K562 (cell line): ENCODE results near the gene MAPRE2. TPM values are rescaled to one million over a fixed set of nuclear protein-coding genes. Genes with fewer than 3 reads are reported as not detected.
A peak's percentile ranks its signal among the peaks of the same experiment; 100 is the strongest.

Experiments used
- BHLHE40 ChIP-seq: IDR thresholded peaks from 2 replicates; pipeline ENCODE4 v1.6.1; 2011; ENCODE audit warnings: low read length, improper control_type of control experiment
- CBFA2T2 ChIP-seq: fragments of 450-650 bp; conservative IDR thresholded peaks from 2 replicates; pipeline ENCODE4 v1.6.1; 2017; ENCODE audit warnings: mild to moderate bottlenecking
- CTCFL ChIP-seq: IDR thresholded peaks from 2 replicates; pipeline ENCODE4 v1.6.1; 2011; ENCODE audit warnings: borderline replicate concordance, low read depth, mild to moderate bottlenecking, moderate library complexity, low read length; ENCODE audit not compliant: insufficient read depth, poor library complexity, severe bottlenecking
- ERF ChIP-seq: fragments of 450-650 bp; formaldehyde crosslinking; IDR thresholded peaks from 2 replicates; pipeline ENCODE4 v1.4.0; 2020; ENCODE audit warnings: mild to moderate bottlenecking, mixed read lengths
- FOXJ3 ChIP-seq: sonication (generic); formaldehyde crosslinking; IDR thresholded peaks from 2 replicates; pipeline ENCODE4 v1.4.0; 2020; ENCODE audit warnings: mild to moderate bottlenecking, missing genetic modification reagents
- FOXP1 ChIP-seq: sonication (generic); formaldehyde crosslinking; IDR thresholded peaks from 2 replicates; pipeline ENCODE4 v1.8.0; 2022; ENCODE audit warnings: mild to moderate bottlenecking, missing genetic modification reagents
- HDAC1 ChIP-seq, 2 experiments: fragments of 450-650 bp; IDR thresholded peaks; 2 replicates each; pipeline ENCODE4 v1.6.1; 2016 to 2017; ENCODE audit warnings: inconsistent platforms in 1 of 2, mild to moderate bottlenecking in 1 of 2, moderate library complexity in 1 of 2
- HMGN3 ChIP-seq: IDR thresholded peaks from 2 replicates; pipeline ENCODE4 v1.6.1; 2011; ENCODE audit warnings: borderline replicate concordance, low read depth, mild to moderate bottlenecking, mixed read lengths, low read length; ENCODE audit not compliant: insufficient read length; ENCODE audit errors: extremely low read depth
- POLR2B ChIP-seq: fragments of 450-650 bp; IDR thresholded peaks from 2 replicates; pipeline ENCODE4 v1.6.1; 2018; ENCODE audit warnings: low read depth; ENCODE audit not compliant: partially characterized antibody
- SRF ChIP-seq, 2 experiments: fragments of 250-450, 450-650 bp in 1 of 2; sonication (Bioruptor Pico) in 1 of 2; sonication (generic) in 1 of 2; formaldehyde crosslinking; IDR thresholded peaks; 2 replicates each; pipeline versions ENCODE4 v1.5.0 to v1.5.1; 2020 to 2022; ENCODE audit warnings: mild to moderate bottlenecking in 1 of 2, missing genetic modification reagents in 1 of 2
- USF1 ChIP-seq: sonication (generic); formaldehyde crosslinking; IDR thresholded peaks from 2 replicates; pipeline ENCODE4 v1.9.0; 2022; ENCODE audit warnings: mild to moderate bottlenecking, missing genetic modification reagents
- ZC3H4 ChIP-seq: sonication (generic); formaldehyde crosslinking; IDR thresholded peaks from 2 replicates; pipeline ENCODE4 v1.9.0; 2021; ENCODE audit warnings: missing genetic modification reagents, borderline replicate concordance
- ZNF280A ChIP-seq: fragments of 450-650 bp; IDR thresholded peaks from 2 replicates; pipeline ENCODE4 v1.6.1; 2018; ENCODE audit warnings: mild to moderate bottlenecking, low read depth; ENCODE audit not compliant: partially characterized antibody
- ZNF316 ChIP-seq: fragments of 450-650 bp; IDR thresholded peaks from 2 replicates; pipeline ENCODE4 v1.6.1; 2016
- ZNF354B ChIP-seq: fragments of 250-450 bp; sonication (Bioruptor Pico); IDR thresholded peaks from 2 replicates; pipeline ENCODE4 v1.4.0; 2020
- ZNF584 ChIP-seq: fragments of 200-800 bp; sonication (Bioruptor generic); IDR thresholded peaks from 2 replicates; pipeline ENCODE4 v1.6.1; 2016; ENCODE audit warnings: low read depth, mild to moderate bottlenecking, missing genetic modification characterization, missing compliant biosample characterization
- ZNF609 ChIP-seq: sonication (generic); formaldehyde crosslinking; IDR thresholded peaks from 2 replicates; pipeline ENCODE4 v1.8.1; 2023; ENCODE audit warnings: missing genetic modification reagents, mild to moderate bottlenecking, borderline replicate concordance
- polyA plus RNA-seq, 8 experiments: library from polyadenylated mRNA; depleted of rRNA in 4 of 8; stranded (reverse) in 5 of 8; unstranded in 3 of 8; fragments of >200 nt; fragmentation: Nextera tagmentation in 2 of 8; fragmentation: Illumina TruSeq in 1 of 8; extraction: Ambion mirVana in 2 of 8; extraction: Trizol in 1 of 8; gene quantifications; 2 replicates each; pipeline versions ENCODE4 v1.2.1 to v1.2.3, GENCODE V29; 2011 to 2014; ENCODE audit warnings: inconsistent platforms in 1 of 8, missing spikeins in 1 of 8
- total RNA-seq, 7 experiments: library from RNA; depleted of rRNA in 6 of 7; stranded (reverse); fragments of >200 nt in 6 of 7; fragmentation: Illumina TruSeq in 2 of 7; extraction: Trizol in 2 of 7; gene quantifications; 2 replicates each; pipeline versions ENCODE4 v1.2.1 to v1.2.3, GENCODE V29; 2011 to 2021; ENCODE audit warnings: low replicate concordance in 1 of 7

MAPRE2 gene
- total and polyA plus RNA-seq, 9 of the 15 experiments (the other 6 are each of a cell fraction or from before 2014, with no cell fraction given), result 32.3 to 70.7 (median 40.7) TPM

GRCh38 chr18:35040988-35041814 lies at the start of gene MAPRE2 (continued):
- TF ChIP-seq ZNF609 (CRISPR knock-in tag), result 0 out of 2 replicates have a peak, but pooled peaks have one; percentile 57
- peak; percentile 81 for TF ChIP-seq ZNF316
- TF ChIP-seq HDAC1 (IDR thresholded peaks at IDR 0.05), result peak in 1 of 2 experiments; percentile 84; a peak in 2 of 4 replicates
- TF ChIP-seq ZNF354B, result 0 out of 2 replicates have a peak, but pooled peaks have one; percentile 23
- peak; percentile 89 for TF ChIP-seq POLR2B
- TF ChIP-seq CBFA2T2, result peak; percentile 85
- peak; percentile 53; the same call in 1 of the 2 replicates for TF ChIP-seq ERF
- TF ChIP-seq FOXP1 (CRISPR knock-in tag), result peak; percentile 56; the same call in 1 of the 2 replicates
- TF ChIP-seq BHLHE40, result peak; percentile 95
- peak; percentile 95 for TF ChIP-seq HMGN3
- TF ChIP-seq ZNF280A, result no peak
- peak in 1 of 2 experiments; percentile 55; a peak in 1 of 4 replicates for TF ChIP-seq SRF (CRISPR knock-in tag; IDR thresholded peaks at IDR 0.05)
- TF ChIP-seq CTCFL, result no peak
- 0 out of 2 replicates have a peak, but pooled peaks have one; percentile 14 for TF ChIP-seq ZC3H4 (CRISPR knock-in tag)
- TF ChIP-seq USF1, result peak; percentile 99
- no peak for TF ChIP-seq FOXJ3 (CRISPR knock-in tag)
- 0 out of 2 replicates have a peak, but pooled peaks have one; percentile 34 for TF ChIP-seq ZNF584 (CRISPR knock-in tag)
